Keratinocyte (primary cell): ENCODE data around the gene NUMBL.

Experiments
- EZH2 ChIP-seq: IDR thresholded peaks from one replicate; pipeline ENCODE4 v1.6.1; 2012; ENCODE audit warnings: inconsistent platforms, mild to moderate bottlenecking, low read length, moderate library complexity
- TF ChIP-seq, protein P1 (sequence below), 3 experiments: IDR thresholded peaks in 1 of 3; conservative IDR thresholded peaks in 1 of 3; optimal IDR thresholded peaks in 1 of 3; 2 replicates in 2 of 3; 3 replicates in 1 of 3; pipeline versions ENCODE3 to v1.5.1; 2011; ENCODE audit warnings: low read length in 3 of 3, mild to moderate bottlenecking in 3 of 3, moderate library complexity in 2 of 3, control low read depth in 1 of 3, inconsistent platforms in 1 of 3; ENCODE audit not compliant: insufficient read depth in 2 of 3; ENCODE audit errors: extremely low read depth in 1 of 3

DNA sequence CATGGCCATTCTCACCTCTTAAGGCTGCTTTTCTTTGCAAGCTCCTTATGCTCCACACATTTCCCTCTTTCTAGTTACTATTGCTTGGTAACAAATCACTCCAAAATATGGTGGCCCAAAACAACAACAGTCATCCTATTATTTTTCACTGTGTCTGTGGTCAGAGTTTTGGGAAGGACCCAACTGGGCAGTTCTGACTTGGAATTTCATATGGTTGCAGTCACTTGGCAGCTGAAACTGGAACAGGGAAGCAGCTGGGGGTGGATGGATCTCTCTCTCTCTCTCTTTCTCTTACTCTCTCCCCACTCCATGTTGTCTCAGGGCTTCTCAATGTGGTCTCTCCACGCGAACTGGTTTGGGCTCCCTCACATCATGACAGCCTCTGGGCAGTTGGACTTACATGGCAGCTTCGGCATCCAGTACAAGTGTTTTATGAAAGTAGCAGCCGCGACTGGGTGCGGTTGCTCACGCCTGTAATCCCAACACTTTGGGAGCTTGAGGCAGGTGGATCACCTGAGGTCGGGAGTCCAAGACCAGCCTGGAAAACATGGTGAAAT is 39.6 kb downstream of the NUMBL start:
- TF ChIP-seq, protein P1, sequence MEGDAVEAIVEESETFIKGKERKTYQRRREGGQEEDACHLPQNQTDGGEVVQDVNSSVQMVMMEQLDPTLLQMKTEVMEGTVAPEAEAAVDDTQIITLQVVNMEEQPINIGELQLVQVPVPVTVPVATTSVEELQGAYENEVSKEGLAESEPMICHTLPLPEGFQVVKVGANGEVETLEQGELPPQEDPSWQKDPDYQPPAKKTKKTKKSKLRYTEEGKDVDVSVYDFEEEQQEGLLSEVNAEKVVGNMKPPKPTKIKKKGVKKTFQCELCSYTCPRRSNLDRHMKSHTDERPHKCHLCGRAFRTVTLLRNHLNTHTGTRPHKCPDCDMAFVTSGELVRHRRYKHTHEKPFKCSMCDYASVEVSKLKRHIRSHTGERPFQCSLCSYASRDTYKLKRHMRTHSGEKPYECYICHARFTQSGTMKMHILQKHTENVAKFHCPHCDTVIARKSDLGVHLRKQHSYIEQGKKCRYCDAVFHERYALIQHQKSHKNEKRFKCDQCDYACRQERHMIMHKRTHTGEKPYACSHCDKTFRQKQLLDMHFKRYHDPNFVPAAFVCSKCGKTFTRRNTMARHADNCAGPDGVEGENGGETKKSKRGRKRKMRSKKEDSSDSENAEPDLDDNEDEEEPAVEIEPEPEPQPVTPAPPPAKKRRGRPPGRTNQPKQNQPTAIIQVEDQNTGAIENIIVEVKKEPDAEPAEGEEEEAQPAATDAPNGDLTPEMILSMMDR (optimal IDR thresholded peaks at IDR 0.05 in 1 of 3, IDR thresholded peaks at IDR 0.05 in 1 of 3, conservative IDR thresholded peaks at IDR 0.05 in 1 of 3; ENCODE audit: extremely low read depth in 1 of 3, insufficient read depth in 2 of 3, low read length in 3 of 3) = no peak
- no peak for TF ChIP-seq EZH2
